ENCODE measurements around the gene B4GALT2. TPM values are rescaled to one million over a fixed set of nuclear protein-coding genes. Genes with fewer than 3 reads are reported as not detected.

Gene B4GALT2
- total and polyA plus RNA-seq, 9 donors = 11.9 to 51.3 (median 28.8) TPM

DNA sequence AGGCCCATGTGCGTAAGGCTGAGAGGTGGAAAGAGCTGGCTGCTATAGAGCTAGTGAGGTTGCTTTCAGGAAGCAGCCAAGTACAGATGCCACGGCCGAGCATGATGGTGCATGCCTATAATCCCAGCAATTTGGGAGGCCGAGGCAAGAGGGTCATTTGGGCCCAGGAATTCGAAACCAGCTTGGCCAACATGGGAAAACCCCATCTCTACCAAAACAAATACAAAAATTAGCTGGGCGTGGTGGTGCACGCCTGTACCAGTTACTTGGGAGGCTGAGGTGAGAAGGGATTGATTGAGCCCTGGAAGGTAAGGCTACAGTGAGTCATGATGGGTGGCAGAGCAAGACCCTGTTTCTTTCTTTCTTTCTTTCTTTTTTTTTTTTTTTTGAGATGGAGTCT, 15.1 kb downstream of the B4GALT2 start:
- Histone ChIP-seq H3K36me3 (no peaks in the 10 kb centered on the region), H3K27me3 (no peaks in the 10 kb centered on the region), H3K4me3 (no peak overlapping the region), H3K4me1 (ENCODE audit: insufficient read depth) (peaks cover 1% of the 10 kb centered on the region), H3K9me3 (no peaks in the 10 kb centered on the region), H3K27ac (no peak overlapping the region)
- DNase-seq = no peak
- WGBS, 3 donors = 90 to 92% (median 90%) methylated on average over 7 of the region's 7 CpGs
- TF ChIP-seq, protein P1, sequence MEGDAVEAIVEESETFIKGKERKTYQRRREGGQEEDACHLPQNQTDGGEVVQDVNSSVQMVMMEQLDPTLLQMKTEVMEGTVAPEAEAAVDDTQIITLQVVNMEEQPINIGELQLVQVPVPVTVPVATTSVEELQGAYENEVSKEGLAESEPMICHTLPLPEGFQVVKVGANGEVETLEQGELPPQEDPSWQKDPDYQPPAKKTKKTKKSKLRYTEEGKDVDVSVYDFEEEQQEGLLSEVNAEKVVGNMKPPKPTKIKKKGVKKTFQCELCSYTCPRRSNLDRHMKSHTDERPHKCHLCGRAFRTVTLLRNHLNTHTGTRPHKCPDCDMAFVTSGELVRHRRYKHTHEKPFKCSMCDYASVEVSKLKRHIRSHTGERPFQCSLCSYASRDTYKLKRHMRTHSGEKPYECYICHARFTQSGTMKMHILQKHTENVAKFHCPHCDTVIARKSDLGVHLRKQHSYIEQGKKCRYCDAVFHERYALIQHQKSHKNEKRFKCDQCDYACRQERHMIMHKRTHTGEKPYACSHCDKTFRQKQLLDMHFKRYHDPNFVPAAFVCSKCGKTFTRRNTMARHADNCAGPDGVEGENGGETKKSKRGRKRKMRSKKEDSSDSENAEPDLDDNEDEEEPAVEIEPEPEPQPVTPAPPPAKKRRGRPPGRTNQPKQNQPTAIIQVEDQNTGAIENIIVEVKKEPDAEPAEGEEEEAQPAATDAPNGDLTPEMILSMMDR (IDR thresholded peaks at IDR 0.05) = no peak
- no peak for TF ChIP-seq EP300 (IDR thresholded peaks at IDR 0.05)
- intact Hi-C loops (cut with DNase I) = loop anchor here in 1 of 4 donors (5.0 kb wide), 1 partner anchor 643 kb away; no protein-coding TSS in a partner anchor

DNA sequence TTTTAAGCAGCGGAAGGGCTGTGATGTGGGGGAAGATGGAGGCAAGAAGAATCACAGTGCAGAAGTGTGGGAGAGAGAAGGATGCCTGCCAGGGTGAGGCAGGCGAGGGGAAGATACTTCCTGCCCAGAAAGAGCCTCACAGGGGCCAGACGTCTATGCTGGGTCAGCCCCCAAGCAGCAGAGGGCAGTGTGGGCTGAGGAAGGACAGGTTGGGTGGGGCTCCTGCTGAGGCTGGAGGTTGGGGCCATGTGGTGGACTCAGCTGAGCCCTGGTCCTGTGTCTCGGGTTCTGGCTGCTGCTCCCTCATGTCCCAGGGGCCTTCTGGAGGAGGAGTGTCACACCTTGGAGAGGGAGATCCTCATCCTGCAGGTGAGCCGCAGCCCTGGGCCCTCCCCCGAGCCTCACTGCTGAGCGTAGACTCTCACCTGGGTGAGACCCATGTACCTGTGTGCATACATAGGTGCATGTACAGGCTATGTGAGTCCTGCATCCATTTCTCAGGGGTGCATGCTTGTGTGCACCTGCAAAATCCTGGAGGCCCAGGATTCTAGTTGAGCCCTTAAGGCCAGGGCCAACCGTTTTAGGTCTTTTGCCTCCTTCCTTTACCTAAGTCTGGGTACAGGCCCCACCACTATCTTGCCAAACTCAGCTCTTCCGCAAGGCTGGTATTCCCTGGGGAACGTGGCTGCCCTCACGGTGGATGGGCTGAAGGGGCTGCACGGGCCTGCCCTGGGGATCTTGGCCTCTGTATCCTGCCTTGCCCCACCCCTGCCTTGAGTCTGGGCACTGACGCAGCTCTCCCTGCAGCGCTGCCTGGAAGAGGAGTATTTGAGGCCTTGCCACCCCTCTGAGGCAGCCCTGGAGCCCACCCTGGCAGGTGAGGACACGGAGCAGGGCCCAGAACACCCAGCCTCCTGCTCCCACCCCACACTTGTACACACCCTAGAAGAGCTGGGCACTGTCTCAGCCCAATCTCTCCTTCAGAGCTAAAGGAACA, 16.1 kb downstream of the B4GALT2 start:
- H3K4me3 ChIP-seq = no peak overlapping the region
- peaks cover 1% of the 10 kb centered on the region for H3K4me1 ChIP-seq (ENCODE audit: insufficient read depth)
- 70 to 77% (median 74%) methylated on average over 15 of the region's 15 CpGs for WGBS, 3 donors
- DNase-seq = no peak
- no peaks in the 10 kb centered on the region for H3K36me3 ChIP-seq
- H3K27me3 ChIP-seq = no peaks in the 10 kb centered on the region
- H3K9me3 ChIP-seq = no peaks in the 10 kb centered on the region
- TF ChIP-seq EP300 (IDR thresholded peaks at IDR 0.05) (no peak), POLR2A (IDR thresholded peaks at IDR 0.05) (no peak)
- TF ChIP-seq, protein P1 (IDR thresholded peaks at IDR 0.05) = no peak
- H3K27ac ChIP-seq = no peak overlapping the region
- intact Hi-C loops (cut with DNase I) = loop anchor here in 1 of 4 donors (5.0 kb wide), 1 partner anchor 642 kb away; no protein-coding TSS in a partner anchor

DNA sequence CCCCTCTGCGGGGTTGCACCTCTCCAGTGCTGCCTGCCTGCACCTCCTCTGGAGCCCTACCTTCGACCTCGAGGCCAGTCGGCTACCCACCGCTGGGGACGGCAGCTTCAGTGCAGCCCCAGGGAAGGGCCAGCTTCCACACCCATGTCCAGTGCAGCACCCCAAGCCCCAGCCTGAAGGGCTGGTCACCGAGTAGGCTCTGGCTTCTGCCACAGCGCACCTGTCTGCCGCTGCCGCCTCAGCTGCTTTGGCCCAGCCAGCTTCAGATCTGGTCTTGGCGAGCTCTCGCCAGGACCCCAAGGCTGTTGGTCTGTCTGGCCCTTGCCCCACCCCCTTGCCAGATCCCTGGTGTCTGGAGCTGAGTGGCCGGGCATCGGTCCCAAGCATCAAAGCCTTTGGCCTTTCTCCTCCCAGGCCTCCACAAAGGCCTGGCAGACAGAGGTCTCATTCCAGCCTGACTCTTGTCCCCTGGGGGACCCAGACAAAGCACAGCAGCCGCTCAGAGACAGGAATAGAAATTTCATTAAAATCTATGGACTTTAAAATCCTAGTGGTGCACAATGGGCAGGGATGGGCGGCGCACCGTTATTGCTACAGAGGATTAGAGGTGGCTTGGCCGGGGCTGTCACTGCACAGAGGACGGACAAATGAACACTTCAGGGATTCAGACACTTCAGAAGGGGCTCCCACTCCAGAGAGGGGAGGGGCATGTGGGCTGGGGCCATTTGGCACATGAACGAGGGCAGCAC, 17.1 kb downstream of the B4GALT2 start:
- intact Hi-C loops (cut with DNase I) = no loop called here
- Histone ChIP-seq H3K4me3 (no peak overlapping the region), H3K36me3 (no peaks in the 10 kb centered on the region), H3K4me1 (ENCODE audit: insufficient read depth) (peaks cover 1% of the 10 kb centered on the region), H3K27ac (no peak overlapping the region), H3K27me3 (no peaks in the 10 kb centered on the region), H3K9me3 (no peaks in the 10 kb centered on the region)
- 82 to 84% (median 83%) methylated on average over 21 of the region's 21 CpGs for WGBS, 3 donors
- no peak for DNase-seq
- TF ChIP-seq POLR2A (IDR thresholded peaks at IDR 0.05) (no peak), EP300 (IDR thresholded peaks at IDR 0.05) (no peak)
- TF ChIP-seq, protein P1 (IDR thresholded peaks at IDR 0.05) = no peak

DNA sequence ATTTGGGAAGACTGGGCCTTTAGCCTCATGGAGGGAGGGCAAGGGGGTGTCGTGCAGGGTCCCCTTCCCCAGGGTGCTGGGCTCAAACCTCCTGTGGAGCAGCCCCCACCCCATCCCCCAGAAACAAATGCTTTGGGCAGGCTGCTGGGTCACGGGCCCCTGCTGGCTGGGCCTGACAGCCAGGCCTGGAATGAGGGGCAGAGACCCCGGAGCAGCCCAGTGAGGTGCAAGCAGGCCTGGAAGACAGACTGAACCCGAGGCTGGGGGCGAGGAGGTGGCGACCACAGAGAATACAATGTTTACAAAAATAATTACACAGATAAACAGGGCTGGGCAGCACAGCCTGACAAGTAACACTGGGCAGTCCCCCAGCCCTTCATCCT, 17.7 kb downstream of the B4GALT2 start:
- TF ChIP-seq, protein P1 (IDR thresholded peaks at IDR 0.05) = no peak
- no peak for TF ChIP-seq POLR2A (IDR thresholded peaks at IDR 0.05)
- TF ChIP-seq EP300 (IDR thresholded peaks at IDR 0.05) = no peak
- peaks cover 1% of the 10 kb centered on the region for H3K4me1 ChIP-seq (ENCODE audit: insufficient read depth)
- intact Hi-C loops (cut with DNase I) = no loop called here

More for the DNA sequence above, 17.7 kb downstream of the B4GALT2 start:
- Histone ChIP-seq H3K4me3 (no peak overlapping the region), H3K36me3 (no peaks in the 10 kb centered on the region), H3K9me3 (no peaks in the 10 kb centered on the region), H3K27ac (no peak overlapping the region), H3K27me3 (no peaks in the 10 kb centered on the region)
- WGBS, 3 donors = 74 to 75% (median 74%) methylated on average over 6 of the region's 6 CpGs
- no peak for DNase-seq
